Endothelial cell of umbilical vein (primary cell): Measurements from ENCODE around the gene TXK. TPM values are rescaled to one million over a fixed set of nuclear protein-coding genes. Genes with fewer than 3 reads are reported as not detected.

Source experiments
- BruUV-seq: library from RNA; stranded (reverse); fragments of 400-500 nt; replicated peaks from 2 replicates; lab custom pipeline; 2021; lab: Mats Ljungman, UMichigan
- CTCF ChIA-PET: fragments of 300-600, 350-600 bp; sonication (Branson Sonifier 250); formaldehyde crosslinking; loops from one replicate; lab custom pipeline; 2021; ENCODE audit warnings: antibody characterized with exemption, inconsistent platforms; lab: Charles Lee
- POLR2A ChIA-PET: fragments of 300-600, 350-600 bp; sonication (Branson Sonifier 250); formaldehyde crosslinking; loops from one replicate; lab custom pipeline; 2021; ENCODE audit warnings: antibody characterized with exemption, inconsistent platforms; lab: Charles Lee
- DNase-seq: peaks from one replicate; pipeline ENCODE4 v3.0.0-alpha.2; 2011; ENCODE audit warnings: low read depth, low spot score
- FAIRE-seq: peaks from 2 replicates; lab custom pipeline; 2011; peaks lifted over from hg19 to GRCh38; lab: Jason Lieb, UNC
- H2AFZ ChIP-seq: 2 replicates; pipeline ENCODE4 v1.6.0; 2012; ENCODE audit warnings: low read depth, low read length, control low read depth, inconsistent platforms
- H3K27ac ChIP-seq: 2 replicates; pipeline ENCODE4 v1.5.1; 2011; ENCODE audit warnings: low read depth, mild to moderate bottlenecking, control low read depth, low read length, moderate library complexity; ENCODE audit not compliant: insufficient read depth
- H3K27me3 ChIP-seq, 2 experiments: 2 replicates each; pipeline versions ENCODE4 v1.6.0 to v1.6.1; 2011; ENCODE audit warnings: low read length in 2 of 2, mixed read lengths in 1 of 2; ENCODE audit not compliant: control insufficient read depth in 2 of 2, insufficient read depth in 2 of 2
- H3K36me3 ChIP-seq, 2 experiments: 2 replicates in 1 of 2; 3 replicates in 1 of 2; pipeline ENCODE4 v1.5.1; 2011; ENCODE audit warnings: low read length in 2 of 2, mild to moderate bottlenecking in 1 of 2, moderate library complexity in 1 of 2; ENCODE audit not compliant: control insufficient read depth in 2 of 2, insufficient read depth in 2 of 2; ENCODE audit errors: extremely low read depth in 1 of 2
- H3K4me1 ChIP-seq: 3 replicates; pipeline ENCODE4 v1.5.1; 2011; ENCODE audit warnings: mild to moderate bottlenecking, low read length; ENCODE audit not compliant: control insufficient read depth, insufficient read depth; ENCODE audit errors: extremely low read depth
- H3K4me2 ChIP-seq: 2 replicates; pipeline ENCODE4 v1.6.1; 2011; ENCODE audit warnings: low read length, control low read depth, mixed read lengths; ENCODE audit not compliant: insufficient read depth
- H3K4me3 ChIP-seq, 3 experiments: fragments of 200-600 bp in 1 of 3; sonication (generic), shearing (Covaris generic) in 1 of 3; replicated peaks in 1 of 3; 2 replicates each; pipeline ENCODE4 v1.5.1; 2011 to 2016; ENCODE audit warnings: control low read depth in 3 of 3, low read length in 3 of 3, mild to moderate bottlenecking in 2 of 3, inconsistent platforms in 1 of 3, low read depth in 1 of 3, moderate library complexity in 1 of 3; ENCODE audit not compliant: insufficient read depth in 1 of 3
- H3K79me2 ChIP-seq: 2 replicates; pipeline ENCODE4 v1.6.0; 2012; ENCODE audit warnings: low read length, inconsistent platforms; ENCODE audit not compliant: control insufficient read depth, insufficient read depth
- H3K9ac ChIP-seq: replicated peaks from 2 replicates; pipeline ENCODE3; 2011; ENCODE audit warnings: low read length, control low read depth; ENCODE audit not compliant: insufficient read depth; ENCODE audit errors: extremely low read depth
- H3K9me1 ChIP-seq: replicated peaks from 3 replicates; pipeline ENCODE4 v1.6.0; 2011; ENCODE audit warnings: mild to moderate bottlenecking, low read length; ENCODE audit not compliant: control insufficient read depth, insufficient read depth; ENCODE audit errors: extremely low read depth
- H3K9me3 ChIP-seq: replicated peaks from 2 replicates; pipeline ENCODE4 v1.5.1; 2012; ENCODE audit warnings: low read length, inconsistent platforms; ENCODE audit not compliant: control insufficient read depth, insufficient read depth
- H4K20me1 ChIP-seq: replicated peaks from 2 replicates; pipeline ENCODE3; 2011; ENCODE audit warnings: mild to moderate bottlenecking, low read length; ENCODE audit not compliant: control insufficient read depth, insufficient read depth; ENCODE audit errors: extremely low read depth
- EZH2 ChIP-seq: IDR thresholded peaks from 2 replicates; pipeline ENCODE4 v1.6.1; 2012; ENCODE audit warnings: borderline replicate concordance, low read depth, mild to moderate bottlenecking, moderate library complexity, low read length, inconsistent platforms; ENCODE audit not compliant: severe bottlenecking
- FOS ChIP-seq: IDR thresholded peaks from 2 replicates; pipeline ENCODE4 v1.6.1; 2011; ENCODE audit warnings: mild to moderate bottlenecking, low read length, moderate library complexity, borderline replicate concordance; ENCODE audit not compliant: insufficient read depth
- GATA2 ChIP-seq: IDR thresholded peaks from 2 replicates; pipeline ENCODE4 v1.7.0; 2011; ENCODE audit warnings: low read depth, mild to moderate bottlenecking, moderate library complexity, mixed read lengths, low read length; ENCODE audit not compliant: insufficient read length, insufficient read depth
- JUN ChIP-seq: IDR thresholded peaks from 2 replicates; pipeline ENCODE4 v1.6.1; 2011; ENCODE audit warnings: borderline replicate concordance, low read depth; ENCODE audit not compliant: insufficient read length, insufficient read depth
- MYC ChIP-seq: IDR thresholded peaks from one replicate; pipeline ENCODE4 v1.6.1; 2011; ENCODE audit warnings: mild to moderate bottlenecking, low read depth, low read length
- POLR2A ChIP-seq: IDR thresholded peaks from 2 replicates; pipeline ENCODE4 v1.6.1; 2012; ENCODE audit warnings: low read depth, mild to moderate bottlenecking, control low read depth, low read length
- POLR2AphosphoS5 ChIP-seq: IDR thresholded peaks from 2 replicates; pipeline ENCODE4 v1.6.1; 2012; ENCODE audit warnings: low read depth, mild to moderate bottlenecking, control low read depth, low read length, moderate library complexity; ENCODE audit not compliant: insufficient read depth
- dilution Hi-C: fragments of 300-500 bp; cut with MboI; formaldehyde crosslinking; loops from one replicate; pipeline ENCODE4 v1.15.0; 2019; ENCODE audit warnings: low sequenced_read_pairs; ENCODE audit not compliant: extremely low pct_ligation_motif_present
- intact Hi-C: fragments of 100-400 bp; cut with micrococcal nuclease; formaldehyde crosslinking; loops from one replicate; pipeline ENCODE4 v1.10.0; 2022
- polyA plus RNA-seq, 4 experiments: library from polyadenylated mRNA; depleted of rRNA in 3 of 4; stranded (reverse) in 3 of 4; unstranded in 1 of 4; fragments of >200 nt; gene quantifications; 2 replicates each; pipeline versions ENCODE4 v1.2.1 to v1.2.3, GENCODE V29; 2011 to 2012; ENCODE audit warnings: missing spikeins in 1 of 4
- total RNA-seq: library from RNA; stranded (reverse); gene quantifications from 2 replicates; pipeline ENCODE4 v1.2.3, GENCODE V29; 2021
- TF ChIP-seq, protein P1 (sequence below), 2 donors: IDR thresholded peaks; 1 replicate in 1 of 2; 2 replicates in 1 of 2; pipeline ENCODE4 v1.5.1; 2011; ENCODE audit warnings: low read length in 2 of 2, mild to moderate bottlenecking in 2 of 2, moderate library complexity in 2 of 2, control low read depth in 1 of 2, inconsistent platforms in 1 of 2, low read depth in 1 of 2; ENCODE audit not compliant: insufficient read depth in 1 of 2; ENCODE audit errors: extremely low read depth in 1 of 2
- TF ChIP-seq, protein P2 (sequence below): IDR thresholded peaks from 2 replicates; pipeline ENCODE4 v1.6.1; 2011; ENCODE audit not compliant: insufficient read depth, insufficient read length

TXK gene
- total and polyA plus RNA-seq, 2 donors (not counting 3 experiments of a cell fraction or from before 2014, with no cell fraction given), result 0.26 to 0.97 TPM

DNA sequence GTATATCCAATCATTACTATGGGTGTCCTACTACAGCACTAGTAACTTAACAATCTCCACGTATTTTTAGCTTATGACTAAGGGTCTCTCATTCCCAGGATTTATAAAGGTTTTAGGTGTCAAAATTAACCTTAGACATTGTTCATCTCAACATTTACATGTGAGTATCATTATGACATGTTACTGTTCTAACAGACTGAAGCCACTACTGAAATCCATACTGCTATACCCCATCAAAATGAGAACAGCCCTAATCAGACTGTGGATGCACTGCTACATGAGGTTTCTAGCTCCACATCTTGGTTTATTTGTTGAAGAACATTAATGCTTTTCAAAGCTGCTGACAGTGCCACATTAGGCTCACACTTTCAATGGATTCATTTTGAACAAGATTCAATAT lies 35.6 kb upstream of the TXK start:
- Histone ChIP-seq H3K27me3 (no peaks in the 10 kb centered on the region), H3K9me1 (no peaks in the 10 kb centered on the region), H3K9me3 (no peaks in the 10 kb centered on the region), H3K9ac (no peak overlapping the region), H3K4me3 (no peak overlapping the region), H2AFZ (no peak overlapping the region), H3K27ac (no peak overlapping the region), H3K79me2 (no peaks in the 10 kb centered on the region), H4K20me1 (no peaks in the 10 kb centered on the region), H3K4me1 (no peaks in the 10 kb centered on the region), H3K4me2 (no peak overlapping the region), H3K36me3 (no peaks in the 10 kb centered on the region)
- intact Hi-C loops (loop anchor here (2.0 kb wide), 1 partner anchor 25 kb away; no protein-coding TSS in a partner anchor), dilution Hi-C loops (no loop called here)
- DNase-seq (no peak), FAIRE-seq (no peak)
- TF ChIP-seq POLR2AphosphoS5 (no peak), JUN (no peak), EZH2 (no peak), FOS (no peak), POLR2A (no peak), GATA2 (no peak), MYC (no peak)
- TF ChIP-seq, protein P1, sequence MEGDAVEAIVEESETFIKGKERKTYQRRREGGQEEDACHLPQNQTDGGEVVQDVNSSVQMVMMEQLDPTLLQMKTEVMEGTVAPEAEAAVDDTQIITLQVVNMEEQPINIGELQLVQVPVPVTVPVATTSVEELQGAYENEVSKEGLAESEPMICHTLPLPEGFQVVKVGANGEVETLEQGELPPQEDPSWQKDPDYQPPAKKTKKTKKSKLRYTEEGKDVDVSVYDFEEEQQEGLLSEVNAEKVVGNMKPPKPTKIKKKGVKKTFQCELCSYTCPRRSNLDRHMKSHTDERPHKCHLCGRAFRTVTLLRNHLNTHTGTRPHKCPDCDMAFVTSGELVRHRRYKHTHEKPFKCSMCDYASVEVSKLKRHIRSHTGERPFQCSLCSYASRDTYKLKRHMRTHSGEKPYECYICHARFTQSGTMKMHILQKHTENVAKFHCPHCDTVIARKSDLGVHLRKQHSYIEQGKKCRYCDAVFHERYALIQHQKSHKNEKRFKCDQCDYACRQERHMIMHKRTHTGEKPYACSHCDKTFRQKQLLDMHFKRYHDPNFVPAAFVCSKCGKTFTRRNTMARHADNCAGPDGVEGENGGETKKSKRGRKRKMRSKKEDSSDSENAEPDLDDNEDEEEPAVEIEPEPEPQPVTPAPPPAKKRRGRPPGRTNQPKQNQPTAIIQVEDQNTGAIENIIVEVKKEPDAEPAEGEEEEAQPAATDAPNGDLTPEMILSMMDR (IDR thresholded peaks at IDR 0.05; ENCODE audit: extremely low read depth in 1 of 2, insufficient read depth in 1 of 2, low read depth in 1 of 2, low read length in 2 of 2), result no peak
- TF ChIP-seq, protein P2, sequence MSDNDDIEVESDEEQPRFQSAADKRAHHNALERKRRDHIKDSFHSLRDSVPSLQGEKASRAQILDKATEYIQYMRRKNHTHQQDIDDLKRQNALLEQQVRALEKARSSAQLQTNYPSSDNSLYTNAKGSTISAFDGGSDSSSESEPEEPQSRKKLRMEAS, result no peak
- BruUV-seq, result no TSS peak
- POLR2A ChIA-PET, result no interaction called here
- CTCF ChIA-PET, result no interaction called here
